ENCODE data around the gene KRTAP4-3. TPM values are rescaled to one million over a fixed set of nuclear protein-coding genes. Genes with fewer than 3 reads are reported as not detected.
"Not testable (repeated sequence)": the region's sequence is repeated elsewhere in the genome, so short reads cannot be mapped to it uniquely, and the experiment has no call there.

KRTAP4-3 gene
- total RNA-seq, 1 donor from 2014 or later = not detected

- Mint-ChIP-seq H3K27ac (no peak within 1 kb of the TSS), H3K9me3 (no peaks in the 10 kb centered on the region), H3K36me3 (ENCODE audit: low read depth) (no peaks in the 10 kb centered on the region), H3K27me3 (peaks cover 2% of the 10 kb centered on the region), H3K4me1 (no peaks in the 10 kb centered on the region), H3K4me3 (no peak within 1 kb of the TSS)
- intact Hi-C loops (cut with micrococcal nuclease) = no loop called here
- no peak for DNase-seq
These were observed 9.8 kb upstream of the KRTAP4-3 start, which contains the start of gene KRTAP4-2 for GRCh38 chr17:41177727-41178271. Gene KRTAP4-2 (minus strand): TSS chr17:41178221. CDS start chr17:41178164, 57 bp downstream.

- Mint-ChIP-seq H3K27me3 (no peaks in the 10 kb centered on the region), H3K27ac (no peak overlapping the region), H3K36me3 (ENCODE audit: low read depth) (no peaks in the 10 kb centered on the region), H3K9me3 (no peaks in the 10 kb centered on the region), H3K4me3 (no peak overlapping the region), H3K4me1 (no peaks in the 10 kb centered on the region)
- no peak for DNase-seq
- intact Hi-C loops (cut with micrococcal nuclease) = no loop called here
These were observed 8.8 kb upstream of the KRTAP4-3 start for GRCh38 chr17:41176744-41177387.

- Mint-ChIP-seq H3K27ac (no peak overlapping the region), H3K36me3 (ENCODE audit: low read depth) (no peaks in the 10 kb centered on the region), H3K9me3 (no peaks in the 10 kb centered on the region), H3K4me3 (no peak overlapping the region), H3K27me3 (peaks cover 2% of the 10 kb centered on the region), H3K4me1 (no peaks in the 10 kb centered on the region)
- intact Hi-C loops (cut with micrococcal nuclease) = no loop called here
- DNase-seq = no peak
These were observed 3.9 kb upstream of the KRTAP4-3 start for GRCh38 chr17:41171886-41172285.

DNA sequence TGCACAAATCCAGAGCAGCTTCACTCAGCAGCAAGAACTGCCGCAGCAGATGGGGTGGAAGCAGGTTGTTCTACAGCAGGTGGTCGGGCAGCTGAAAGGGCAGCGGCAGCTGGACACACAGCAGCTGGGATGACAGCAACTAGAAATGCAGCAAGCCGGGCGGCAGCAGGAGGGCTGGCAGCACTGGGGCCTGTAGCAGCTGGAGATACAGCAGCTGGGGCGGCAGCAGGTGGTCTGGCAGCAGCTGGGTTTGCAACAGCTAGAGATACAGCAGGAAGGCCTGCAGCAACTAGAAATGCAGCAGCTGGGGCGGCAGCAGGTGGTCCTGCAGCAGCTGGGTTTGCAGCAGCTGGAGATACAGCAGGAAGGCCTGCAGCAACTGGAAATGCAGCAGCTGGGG is 460 bp downstream of the KRTAP4-3 start:
- intact Hi-C loops (cut with micrococcal nuclease) = no loop called here
- DNase-seq = no peak
- H3K4me1 Mint-ChIP-seq = no peaks in the 10 kb centered on the region
- no peak overlapping the region for H3K27ac Mint-ChIP-seq
- H3K27me3 Mint-ChIP-seq = peaks cover 2% of the 10 kb centered on the region
- H3K36me3 Mint-ChIP-seq (ENCODE audit: low read depth) = no peaks in the 10 kb centered on the region
- no peak overlapping the region for H3K4me3 Mint-ChIP-seq
- no peaks in the 10 kb centered on the region for H3K9me3 Mint-ChIP-seq

- intact Hi-C loops (cut with micrococcal nuclease) = no loop called here
- H3K27me3 Mint-ChIP-seq = no peaks in the 10 kb centered on the region
- no peaks in the 10 kb centered on the region for H3K4me1 Mint-ChIP-seq
- no peak for DNase-seq
- no peaks in the 10 kb centered on the region for H3K36me3 Mint-ChIP-seq (ENCODE audit: low read depth)
- H3K4me3 Mint-ChIP-seq = no peak overlapping the region
- no peak overlapping the region for H3K27ac Mint-ChIP-seq
- H3K9me3 Mint-ChIP-seq = no peaks in the 10 kb centered on the region
These were observed 4.2 kb downstream of the KRTAP4-3 start for GRCh38 chr17:41163828-41164227.

DNA sequence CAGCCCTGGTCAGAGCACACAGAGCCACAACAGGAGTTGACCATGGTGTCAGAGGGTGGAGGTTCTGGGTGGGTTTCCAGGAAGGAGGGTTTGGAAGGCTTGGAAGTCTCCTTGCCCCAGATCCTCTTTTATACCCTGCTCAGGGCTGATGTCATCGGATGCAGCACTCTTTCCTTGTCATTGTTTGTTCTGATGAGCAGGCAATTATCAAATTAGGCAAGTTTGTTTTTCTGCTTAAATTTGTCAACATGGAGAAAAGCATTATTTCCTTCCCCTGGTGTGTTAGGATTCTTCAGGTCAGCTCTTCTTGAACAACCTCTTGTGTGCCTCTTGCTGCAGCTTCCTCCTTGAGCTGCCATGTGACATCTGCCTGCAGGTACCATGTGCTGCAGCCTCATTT is 7.4 kb downstream of the KRTAP4-3 start, which contains the start of gene KRTAP4-4:
Gene KRTAP4-4 (minus strand): TSS at position 101 of the 400 bp plus-strand sequence. CDS start 57 bp downstream, at position 44.
- H3K27me3 Mint-ChIP-seq = peaks cover 8% of the 10 kb centered on the region
- H3K4me1 Mint-ChIP-seq = no peaks in the 10 kb centered on the region
- DNase-seq = no peak
- H3K36me3 Mint-ChIP-seq (ENCODE audit: low read depth) = no peaks in the 10 kb centered on the region
- H3K27ac Mint-ChIP-seq = no peak within 1 kb of the TSS
- no peak within 1 kb of the TSS for H3K4me3 Mint-ChIP-seq
- intact Hi-C loops (cut with micrococcal nuclease) = no loop called here
- no peaks in the 10 kb centered on the region for H3K9me3 Mint-ChIP-seq

- H3K4me3 Mint-ChIP-seq; intact Hi-C loops (cut with micrococcal nuclease); H3K36me3 Mint-ChIP-seq (ENCODE audit: low read depth); H3K27ac Mint-ChIP-seq; H3K27me3 Mint-ChIP-seq; DNase-seq; H3K9me3 Mint-ChIP-seq; H3K4me1 Mint-ChIP-seq: not testable (repeated sequence)
These were observed 7.8 kb downstream of the KRTAP4-3 start for GRCh38 chr17:41160190-41160589.

- no peaks in the 10 kb centered on the region for H3K36me3 Mint-ChIP-seq (ENCODE audit: low read depth)
- DNase-seq = no peak
These were observed 14.2 kb downstream of the KRTAP4-3 start for GRCh38 chr17:41153856-41154255.

DNA sequence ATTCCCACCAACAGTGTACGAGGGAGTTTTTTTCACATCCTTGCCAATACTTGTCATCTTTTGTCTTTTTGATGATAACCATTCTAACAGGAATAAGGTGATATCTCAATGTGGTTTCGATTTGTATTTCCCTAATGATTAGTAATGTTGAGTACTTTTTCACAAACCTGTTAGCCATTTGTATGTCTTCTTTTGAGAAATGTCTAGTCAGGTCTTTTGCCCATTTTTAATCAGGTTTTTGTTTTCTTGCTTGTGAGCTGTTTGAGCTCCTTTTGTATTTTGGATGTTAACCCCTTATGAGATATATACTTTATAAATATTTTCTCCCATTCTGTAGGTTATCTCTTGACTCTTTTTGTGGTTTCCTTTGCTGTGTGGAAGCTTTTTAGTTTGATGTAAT is 16.5 kb downstream of the KRTAP4-3 start:
- Mint-ChIP-seq H3K4me3 (no peak overlapping the region), H3K36me3 (ENCODE audit: low read depth) (no peaks in the 10 kb centered on the region), H3K4me1 (no peaks in the 10 kb centered on the region), H3K27ac (no peak overlapping the region), H3K27me3 (peaks cover 10% of the 10 kb centered on the region), H3K9me3 (no peaks in the 10 kb centered on the region)
- no peak for DNase-seq
- intact Hi-C loops (cut with micrococcal nuclease) = no loop called here

More at GRCh38 chr17:41153856-41154255, 14.2 kb downstream of the KRTAP4-3 start:
- intact Hi-C loops (cut with micrococcal nuclease) = no loop called here
- H3K27me3 Mint-ChIP-seq = peaks cover 16% of the 10 kb centered on the region
- H3K4me1 Mint-ChIP-seq = no peaks in the 10 kb centered on the region
- H3K4me3 Mint-ChIP-seq = no peak overlapping the region
- no peaks in the 10 kb centered on the region for H3K9me3 Mint-ChIP-seq
- no peak overlapping the region for H3K27ac Mint-ChIP-seq

- intact Hi-C loops (cut with micrococcal nuclease) = no loop called here
- DNase-seq = no peak
- no peaks in the 10 kb centered on the region for H3K36me3 Mint-ChIP-seq (ENCODE audit: low read depth)
- no peak overlapping the region for H3K27ac Mint-ChIP-seq
- H3K9me3 Mint-ChIP-seq = no peaks in the 10 kb centered on the region
- peaks cover 6% of the 10 kb centered on the region for H3K27me3 Mint-ChIP-seq
- H3K4me3 Mint-ChIP-seq = no peak overlapping the region
- no peaks in the 10 kb centered on the region for H3K4me1 Mint-ChIP-seq
These were observed 18.0 kb downstream of the KRTAP4-3 start for GRCh38 chr17:41150026-41150425.

GRCh38 chr17:41149652-41149985 is 18.4 kb downstream of the KRTAP4-3 start, which contains the start of gene KRTAP4-5:
Gene KRTAP4-5 (minus strand): TSS chr17:41149825. CDS start chr17:41149767, 58 bp downstream.
- H3K4me1 Mint-ChIP-seq = no peaks in the 10 kb centered on the region
- intact Hi-C loops (cut with micrococcal nuclease) = no loop called here
- H3K36me3 Mint-ChIP-seq (ENCODE audit: low read depth) = no peaks in the 10 kb centered on the region
- H3K9me3 Mint-ChIP-seq = no peaks in the 10 kb centered on the region
- H3K27me3 Mint-ChIP-seq = peaks cover 6% of the 10 kb centered on the region
- DNase-seq = no peak
- H3K27ac Mint-ChIP-seq = no peak within 1 kb of the TSS
- no peak within 1 kb of the TSS for H3K4me3 Mint-ChIP-seq

GRCh38 chr17:41148971-41149651 is 18.9 kb downstream of the KRTAP4-3 start:
- H3K9me3 Mint-ChIP-seq; H3K4me1 Mint-ChIP-seq; intact Hi-C loops (cut with micrococcal nuclease); H3K4me3 Mint-ChIP-seq; DNase-seq; H3K36me3 Mint-ChIP-seq (ENCODE audit: low read depth); H3K27ac Mint-ChIP-seq; H3K27me3 Mint-ChIP-seq: not testable (repeated sequence)

DNA sequence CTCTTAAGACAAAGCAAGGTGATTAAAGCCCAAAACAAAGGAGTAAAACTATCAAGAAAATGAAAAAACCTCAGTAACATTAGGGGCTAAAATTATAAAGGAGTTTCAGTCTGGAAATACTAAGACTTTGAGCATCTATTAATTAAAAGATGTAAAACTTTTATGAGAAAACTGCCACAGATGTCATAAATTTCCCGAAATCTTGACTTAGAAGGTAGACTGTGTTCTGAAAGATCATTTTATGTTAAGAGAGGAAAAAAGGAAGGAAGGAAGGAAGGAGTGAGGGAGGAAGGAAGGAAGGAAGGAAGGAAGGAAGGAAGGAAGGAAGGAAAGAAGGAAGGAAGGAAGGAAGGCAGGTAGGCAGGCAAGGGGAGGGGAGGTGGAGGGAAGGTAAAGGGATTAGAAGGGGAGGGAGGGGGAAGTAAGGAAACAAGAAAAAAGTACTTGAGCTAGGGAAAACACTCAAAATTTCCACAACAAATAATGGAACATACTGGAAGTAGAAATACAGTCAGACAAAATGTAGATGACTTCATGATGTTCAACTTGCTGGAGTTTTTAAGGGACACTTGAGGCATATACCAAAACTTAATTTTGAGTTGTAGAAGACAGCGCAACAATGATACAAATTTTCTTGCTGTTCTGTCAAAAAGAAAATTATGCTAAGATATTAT is 20.4 kb downstream of the KRTAP4-3 start:
- no peaks in the 10 kb centered on the region for H3K27me3 Mint-ChIP-seq

GRCh38 chr17:41145261-41145660 is 22.8 kb downstream of the KRTAP4-3 start:
- Mint-ChIP-seq H3K4me3 (no peak overlapping the region), H3K27ac (no peak overlapping the region), H3K27me3 (no peaks in the 10 kb centered on the region), H3K4me1 (no peaks in the 10 kb centered on the region), H3K9me3 (peaks cover 20% of the 10 kb centered on the region), H3K36me3 (ENCODE audit: low read depth) (no peaks in the 10 kb centered on the region)
- intact Hi-C loops (cut with micrococcal nuclease) = no loop called here
- DNase-seq = no peak

More for the DNA sequence above, 20.4 kb downstream of the KRTAP4-3 start:
- no peak for DNase-seq
- Mint-ChIP-seq H3K36me3 (ENCODE audit: low read depth) (no peaks in the 10 kb centered on the region), H3K9me3 (peaks cover 10% of the 10 kb centered on the region), H3K27ac (no peak overlapping the region), H3K4me3 (no peak overlapping the region), H3K4me1 (no peaks in the 10 kb centered on the region)
- intact Hi-C loops (cut with micrococcal nuclease) = no loop called here

Data from activated CD4-positive, alpha-beta T cell treated with anti-CD3 and anti-CD28 coated beads, Interleukin-2, amount 10 ng/mL, durations not matched to agents 24 days and 14 days (primary cell).